ENCODE results near the gene CHN1.
A peak's percentile ranks its signal among the peaks of the same experiment; 100 is the strongest.

Gene CHN1

GRCh38 chr2:174787487-174788205 is 217.5 kb downstream of the CHN1 start:
- DNase-seq (ENCODE audit: low read depth in 2 of 2) = no peak

- no peak for DNase-seq (ENCODE audit: low read depth in 2 of 2)
Observed at GRCh38 chr2:174786066-174786725, 219.0 kb downstream of the CHN1 start.

GRCh38 chr2:174785481-174785880 is 219.7 kb downstream of the CHN1 start:
- DNase-seq (ENCODE audit: low read depth in 2 of 2) = no peak

- no peak for DNase-seq (ENCODE audit: low read depth in 2 of 2)
Observed at GRCh38 chr2:174784909-174785308, 220.3 kb downstream of the CHN1 start.

DNA sequence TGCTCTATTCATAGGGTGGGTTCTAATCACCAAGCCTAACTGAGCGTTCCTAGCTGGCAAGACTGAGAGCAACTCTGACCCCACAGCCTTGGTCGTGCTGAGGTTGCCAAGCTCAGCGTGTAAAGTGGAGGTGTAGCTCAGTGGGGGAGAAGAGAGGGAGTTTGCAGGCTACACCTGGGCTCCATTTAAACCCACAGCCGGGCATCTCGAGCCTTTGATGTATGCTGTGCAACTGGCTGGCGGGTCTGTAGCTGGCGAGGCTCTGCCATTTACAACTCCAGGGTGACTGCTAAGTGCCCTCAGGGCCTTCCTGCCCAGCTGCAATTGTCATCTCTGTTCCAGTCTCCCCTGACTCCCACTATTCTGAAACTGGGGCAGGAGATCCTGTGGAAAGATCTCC is 220.9 kb downstream of the CHN1 start:
- DNase-seq (ENCODE audit: low read depth in 2 of 2) = no peak

GRCh38 chr2:174781996-174782395 is 223.2 kb downstream of the CHN1 start:
- DNase-seq (ENCODE audit: low read depth in 2 of 2) = no peak

DNA sequence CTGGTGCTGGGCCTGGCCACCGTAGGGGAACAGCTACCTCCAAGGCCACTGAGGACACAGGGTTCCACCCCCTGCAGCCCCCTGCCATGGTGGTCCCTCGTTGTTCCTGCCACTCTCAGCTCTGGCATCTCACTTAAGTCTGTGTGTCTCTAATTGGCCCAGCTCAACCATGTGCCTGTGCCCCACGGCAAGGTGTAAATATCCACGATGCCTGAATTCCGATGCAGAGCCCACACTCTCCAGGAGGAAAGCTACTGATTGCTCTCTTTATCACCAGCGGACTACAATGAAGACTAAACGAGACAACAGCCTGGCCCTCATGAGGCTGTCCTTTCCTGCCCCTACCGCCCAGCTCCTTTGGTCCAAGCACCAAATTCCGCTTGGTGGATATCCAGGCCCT is 223.9 kb downstream of the CHN1 start:
- DNase-seq (ENCODE audit: low read depth in 2 of 2) = no peak

GRCh38 chr2:174780856-174781255 is 224.3 kb downstream of the CHN1 start:
- no peak for DNase-seq (ENCODE audit: low read depth in 2 of 2)

- DNase-seq (ENCODE audit: low read depth in 2 of 2) = no peak
Observed at GRCh38 chr2:174780191-174780840, 224.9 kb downstream of the CHN1 start.

GRCh38 chr2:174779361-174779928 is 225.7 kb downstream of the CHN1 start:
- DNase-seq (ENCODE audit: low read depth in 2 of 2) = no peak

DNA sequence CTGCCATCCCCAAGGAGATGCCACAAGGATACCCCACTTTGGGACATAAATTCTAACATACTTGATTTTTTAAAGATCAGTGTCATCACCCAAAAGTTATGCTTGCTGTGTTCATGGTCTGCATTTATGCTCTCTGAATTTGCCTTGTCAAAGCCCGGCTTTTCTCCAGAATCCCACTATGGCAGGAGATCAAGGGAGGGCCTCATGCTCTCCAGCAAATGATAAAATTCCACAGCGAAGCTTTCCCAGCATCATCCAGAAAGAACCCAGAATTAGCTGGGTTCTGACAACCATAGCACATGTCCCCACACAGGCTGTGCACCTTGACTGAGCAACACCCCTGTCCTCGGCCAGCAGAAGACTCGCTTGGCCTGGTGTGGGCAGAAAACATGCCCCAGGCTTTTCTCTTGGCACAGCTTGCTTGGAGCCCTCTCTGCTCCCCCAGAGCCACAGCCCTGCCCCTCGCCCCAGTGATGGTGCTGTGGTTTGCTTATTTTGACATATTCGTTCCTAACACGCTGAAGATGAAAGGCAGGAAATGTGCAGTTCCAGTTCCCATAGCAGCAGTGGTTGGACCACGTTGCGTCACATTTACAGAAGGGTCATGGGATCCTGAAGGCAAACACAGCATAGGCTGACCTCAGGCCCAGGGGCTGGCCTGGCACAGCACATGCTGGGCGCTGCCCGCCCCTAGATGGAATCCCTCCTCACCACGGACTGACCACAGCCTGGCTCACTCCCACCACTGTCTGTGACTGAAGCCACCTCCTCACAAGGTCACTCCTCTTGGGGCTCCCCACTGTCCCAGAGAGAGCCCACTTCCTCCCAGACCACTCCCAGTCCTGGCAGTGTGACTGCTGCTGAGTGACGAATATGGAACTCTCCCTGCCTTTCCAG is 226.8 kb downstream of the CHN1 start:
- DNase-seq (ENCODE audit: low read depth in 2 of 2) = peak; percentile 39 to 45

GRCh38 chr2:174777347-174778084 is 227.7 kb downstream of the CHN1 start:
- no peak for DNase-seq (ENCODE audit: low read depth in 2 of 2)

GRCh38 chr2:174776675-174777074 is 228.5 kb downstream of the CHN1 start:
- DNase-seq (ENCODE audit: low read depth in 2 of 2) = no peak

GRCh38 chr2:174776223-174776622 is 229.0 kb downstream of the CHN1 start:
- DNase-seq (ENCODE audit: low read depth in 2 of 2) = no peak

GRCh38 chr2:174775571-174775980 is 229.6 kb downstream of the CHN1 start:
- DNase-seq (ENCODE audit: low read depth in 2 of 2) = no peak

DNA sequence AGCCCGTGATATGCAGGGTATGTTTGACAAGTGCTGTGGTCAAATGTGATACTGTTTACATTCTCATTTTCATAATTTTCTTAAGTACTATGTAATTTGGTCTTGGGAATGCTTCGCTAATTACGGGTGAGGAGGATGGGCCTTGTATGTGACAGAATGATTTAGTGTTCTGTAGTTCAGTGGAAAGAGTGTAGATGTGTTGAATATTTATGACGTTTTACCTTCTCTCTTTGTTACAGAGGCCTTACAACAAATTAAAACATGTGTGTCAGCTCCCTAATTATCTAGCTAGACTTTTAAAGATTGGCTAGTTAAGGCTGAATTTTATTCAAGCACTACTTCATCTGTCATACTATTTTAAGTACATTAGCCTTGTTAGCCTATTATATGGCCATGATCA is 230.3 kb downstream of the CHN1 start:
- no peak for DNase-seq (ENCODE audit: low read depth in 2 of 2)

DNA sequence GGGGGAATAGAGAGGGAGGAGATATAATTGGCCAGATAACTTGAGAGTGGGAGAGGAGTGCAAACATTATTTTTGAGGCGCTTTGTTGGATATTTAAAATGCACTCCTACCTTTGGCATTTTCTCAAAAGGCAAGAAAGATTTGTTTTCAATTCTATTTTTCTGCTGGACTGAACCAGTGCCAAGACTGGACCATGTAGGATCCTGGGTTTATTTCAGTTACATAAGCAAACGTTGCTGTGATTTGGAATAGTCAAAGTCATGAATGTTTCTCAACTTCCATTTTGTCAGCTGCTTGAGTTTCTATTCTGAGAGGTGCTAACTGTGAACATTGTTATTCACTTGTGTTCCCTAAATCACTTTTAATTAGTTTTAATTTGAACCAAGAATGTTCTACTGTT is 232.0 kb downstream of the CHN1 start:
- DNase-seq (ENCODE audit: low read depth in 2 of 2) = no peak

DNA sequence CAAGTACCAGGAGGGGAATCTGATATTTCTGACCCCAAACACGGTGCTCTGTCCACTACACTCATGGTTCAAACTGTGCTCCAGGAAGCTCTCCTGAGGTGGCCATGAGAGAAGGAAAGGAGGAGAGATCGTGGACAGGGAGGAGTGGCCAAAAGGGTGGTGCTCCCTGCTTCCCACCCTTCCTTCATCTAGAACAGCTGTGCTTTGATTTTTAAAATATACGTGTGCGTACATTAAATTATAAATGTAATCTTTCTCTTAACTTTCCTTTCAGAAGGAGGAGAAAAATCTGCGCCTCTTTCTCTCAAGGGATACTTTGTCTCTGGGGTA is 232.7 kb downstream of the CHN1 start:
- no peak for DNase-seq (ENCODE audit: low read depth in 2 of 2)

GRCh38 chr2:174771631-174772471 is 233.3 kb downstream of the CHN1 start:
- peak in 1 of 2 donors; percentile 31 for DNase-seq (ENCODE audit: low read depth in 2 of 2)

GRCh38 chr2:174771136-174771535 is 234.0 kb downstream of the CHN1 start:
- no peak for DNase-seq (ENCODE audit: low read depth in 2 of 2)
